HCT116 (cell line): Measurements from ENCODE around the gene PIGQ.

Experiments
- CEBPB ChIP-seq: IDR thresholded peaks from 2 replicates; pipeline ENCODE4 v1.6.1; 2012; ENCODE audit warnings: low read depth
- CTCF ChIP-seq, 3 experiments: fragments of 200-600 bp in 1 of 3; sonication (generic) in 1 of 3; IDR thresholded peaks in 2 of 3; conservative IDR thresholded peaks in 1 of 3; 2 replicates each; pipeline ENCODE4 v1.5.1; 2012 to 2017; ENCODE audit warnings: low read depth in 2 of 3, low read length in 2 of 3, antibody characterized with exemption in 1 of 3, borderline replicate concordance in 1 of 3, control low read depth in 1 of 3, mild to moderate bottlenecking in 1 of 3, mixed read lengths in 1 of 3, mixed run types in 1 of 3, moderate library complexity in 1 of 3; ENCODE audit not compliant: insufficient read depth in 1 of 3
- EGR1 ChIP-seq: IDR thresholded peaks from 2 replicates; pipeline ENCODE4 v1.6.1; 2012; ENCODE audit warnings: low read depth
- EZH2 ChIP-seq: fragments of 200-600 bp; sonication (generic); IDR thresholded peaks from 2 replicates; pipeline ENCODE4 v1.6.1; 2017; ENCODE audit warnings: antibody characterized with exemption, mixed run types
- JUND ChIP-seq: IDR thresholded peaks from 2 replicates; pipeline ENCODE4 v1.6.1; 2012
- MAX ChIP-seq: IDR thresholded peaks from 2 replicates; pipeline ENCODE4 v1.6.1; 2012
- POLR2A ChIP-seq: IDR thresholded peaks from 2 replicates; pipeline ENCODE4 v1.7.0; 2011; ENCODE audit warnings: borderline replicate concordance; ENCODE audit not compliant: insufficient read depth, insufficient read length; ENCODE audit errors: extremely low read depth
- POLR2AphosphoS5 ChIP-seq: IDR thresholded peaks from 2 replicates; pipeline ENCODE4 v1.6.1; 2011; ENCODE audit warnings: mild to moderate bottlenecking, low read depth, low read length, moderate library complexity
- RAD21 ChIP-seq: IDR thresholded peaks from 2 replicates; pipeline ENCODE4 v1.6.1; 2012; ENCODE audit warnings: low read depth, mild to moderate bottlenecking
- REST ChIP-seq: IDR thresholded peaks from 2 replicates; pipeline ENCODE4 v1.6.1; 2012; ENCODE audit warnings: low read depth

GRCh38 chr16:592518-593306 lies 22.9 kb downstream of the PIGQ start:
- TF ChIP-seq CTCF (IDR thresholded peaks at IDR 0.05 in 2 of 3, conservative IDR thresholded peaks at IDR 0.05 in 1 of 3; ENCODE audit: borderline replicate concordance in 1 of 3, insufficient read depth in 1 of 3, low read depth in 2 of 3, low read length in 2 of 3) (no peak), POLR2A (no peak), CEBPB (no peak), POLR2AphosphoS5 (no peak), EZH2 (no peak), JUND (no peak), RAD21 (no peak), MAX (peak; percentile 8; the same call in 1 of the 2 replicates), REST (no peak), EGR1 (no peak)
